HepG2 (cell line): ENCODE measurements around the gene CYP17A1. TPM values are rescaled to one million over a fixed set of nuclear protein-coding genes. Genes with fewer than 3 reads are reported as not detected.

Experiments
- ATAC-seq: fragments of 200-7000 bp; cut with Tn5 transposase; 3 replicates; pipeline ENCODE4 v1.9.1; 2020; ENCODE audit warnings: mild to moderate bottlenecking, moderate library complexity
- BruUV-seq: library from RNA; stranded (reverse); fragments of 400-500 nt; replicated peaks from 2 replicates; lab custom pipeline; 2021; lab: Mats Ljungman, UMichigan
- CTCF ChIA-PET: fragments of 300-600 bp; formaldehyde crosslinking; extraction: SDS; loops from one replicate; lab custom pipeline; 2021; ENCODE audit warnings: low total read pairs, inconsistent platforms, low intra/inter-chr PET ratio; lab: Yijun Ruan, JAX
- POLR2A ChIA-PET: fragments of 350-600 bp; sonication (Branson Sonifier 250); formaldehyde crosslinking; loops from one replicate; lab custom pipeline; 2020; ENCODE audit warnings: antibody characterized with exemption, inconsistent platforms; lab: Yijun Ruan, JAX
- DNase-seq: peaks from one replicate; pipeline ENCODE4 v3.0.0-alpha.2; 2015; ENCODE audit warnings: low spot score
- FAIRE-seq: peaks from 3 replicates; lab custom pipeline; 2011; peaks lifted over from hg19 to GRCh38; lab: Jason Lieb, UNC
- H2AFZ ChIP-seq: one replicate; pipeline ENCODE4 v1.6.1; 2011; ENCODE audit warnings: low read length, inconsistent platforms
- H3K27ac ChIP-seq: fragments of 300-600 bp; 3 replicates; pipeline ENCODE4 v1.8.0; 2011; ENCODE audit warnings: mixed run types, mild to moderate bottlenecking, mixed read lengths, low read length, inconsistent platforms; ENCODE audit not compliant: insufficient read depth; ENCODE audit errors: extremely low read length
- H3K27me3 ChIP-seq, 2 experiments: fragments of 200-600 bp in 1 of 2; 2 replicates in 1 of 2; 3 replicates in 1 of 2; pipeline versions ENCODE4 v1.6.0 to v1.8.0; 2011; ENCODE audit warnings: low read length in 2 of 2, mild to moderate bottlenecking in 2 of 2, moderate library complexity in 2 of 2, inconsistent platforms in 1 of 2; ENCODE audit not compliant: insufficient read depth in 2 of 2, control insufficient read depth in 1 of 2
- H3K36me3 ChIP-seq, 2 experiments: fragments of 200-600 bp in 1 of 2; replicated peaks in 1 of 2; 2 replicates in 1 of 2; 3 replicates in 1 of 2; pipeline versions ENCODE4 v1.5.1 to v1.8.0; 2011; ENCODE audit warnings: low read length in 2 of 2, inconsistent platforms in 1 of 2; ENCODE audit not compliant: insufficient read depth in 2 of 2, control insufficient read depth in 1 of 2
- H3K4me1 ChIP-seq: 2 replicates; pipeline ENCODE4 v1.5.1; 2012; ENCODE audit warnings: low read length, inconsistent platforms; ENCODE audit not compliant: insufficient read depth
- H3K4me2 ChIP-seq: 2 replicates; pipeline ENCODE4 v1.6.0; 2011; ENCODE audit warnings: low read depth, low read length, inconsistent platforms
- H3K4me3 ChIP-seq, 3 experiments: fragments of 200-600 bp in 1 of 3; sonication (generic), shearing (Covaris generic) in 1 of 3; replicated peaks in 1 of 3; 2 replicates each; pipeline ENCODE4 v1.5.1; 2011 to 2016; ENCODE audit warnings: low read length in 3 of 3, inconsistent platforms in 2 of 3, low read depth in 2 of 3, mild to moderate bottlenecking in 2 of 3, control low read depth in 1 of 3, mixed read lengths in 1 of 3; ENCODE audit not compliant: insufficient read depth in 1 of 3
- H3K79me2 ChIP-seq: one replicate; pipeline ENCODE4 v1.6.1; 2011; ENCODE audit warnings: low read length, inconsistent platforms; ENCODE audit not compliant: insufficient read depth
- H3K9ac ChIP-seq: 2 replicates; pipeline ENCODE4 v1.6.0; 2011; ENCODE audit warnings: mild to moderate bottlenecking, low read depth, low read length, inconsistent platforms; ENCODE audit not compliant: insufficient read depth
- H3K9me3 ChIP-seq: 2 replicates; pipeline ENCODE4 v1.5.1; 2012; ENCODE audit warnings: mild to moderate bottlenecking, low read length
- H4K20me1 ChIP-seq: 2 replicates; pipeline ENCODE4 v1.6.0; 2011; ENCODE audit warnings: inconsistent platforms, mild to moderate bottlenecking, low read length, moderate library complexity; ENCODE audit not compliant: insufficient read depth
- FOXA3 ChIP-seq: IDR thresholded peaks from 2 replicates; pipeline ENCODE4 v1.6.1; 2016; ENCODE audit warnings: missing genetic modification reagents, missing compliant biosample characterization
- HCFC1 ChIP-seq: fragments of 150-350 bp; IDR thresholded peaks from 2 replicates; pipeline ENCODE4 v1.6.1; 2014; ENCODE audit warnings: low read depth, low read length
- KDM2A ChIP-seq: sonication (generic); formaldehyde crosslinking; IDR thresholded peaks from 2 replicates; pipeline ENCODE4 v1.4.0; 2020; ENCODE audit warnings: low read depth, missing genetic modification reagents, borderline replicate concordance
- NR1H2 ChIP-seq: sonication (generic); formaldehyde crosslinking; IDR thresholded peaks from 2 replicates; pipeline ENCODE4 v1.8.1; 2022; ENCODE audit warnings: low read depth, missing genetic modification reagents, borderline replicate concordance
- SNRNP70 ChIP-seq: fragments of 200-400 bp; formaldehyde crosslinking; IDR thresholded peaks from 2 replicates; pipeline ENCODE4 v1.6.1; 2017; ENCODE audit warnings: mild to moderate bottlenecking, low read depth, low read length, moderate library complexity
- ZBTB1 ChIP-seq: sonication (generic); formaldehyde crosslinking; IDR thresholded peaks from 2 replicates; pipeline ENCODE4 v1.4.0; 2020; ENCODE audit warnings: missing genetic modification reagents, borderline replicate concordance
- ZMAT5 ChIP-seq: sonication (generic); formaldehyde crosslinking; IDR thresholded peaks from 2 replicates; pipeline ENCODE4 v1.5.0; 2020; ENCODE audit warnings: mild to moderate bottlenecking, low read depth, missing genetic modification reagents, borderline replicate concordance
- WGBS: methylation state at CpG from one replicate; pipeline ENCODE4 v1.1.6; 2017; ENCODE audit warnings: low lambda C conversion rate; 5-methylcytosine and 5-hydroxymethylcytosine counted together
- in situ Hi-C: cut with HindIII; loops from 2 replicates; pipeline ENCODE4 v1.10.0; 2017; ENCODE audit warnings: low pct_unique_long_range_greater_than_20kb; ENCODE audit not compliant: extremely low pct_ligation_motif_present
- intact Hi-C: fragments of 100-400 bp; cut with micrococcal nuclease; formaldehyde crosslinking; loops from one replicate; pipeline ENCODE4 v1.10.0; 2022; ENCODE audit not compliant: unreplicated experiment
- polyA plus RNA-seq, 8 experiments: library from polyadenylated mRNA; depleted of rRNA in 3 of 8; stranded (reverse) in 7 of 8; unstranded in 1 of 8; fragments of >200 nt; fragmentation: Illumina TruSeq in 4 of 8; extraction: Trizol in 4 of 8; gene quantifications; 2 replicates each; pipeline versions ENCODE4 v1.2.1 to v1.2.3, GENCODE V29; 2011 to 2016; ENCODE audit warnings: low read depth in 4 of 8, missing spikeins in 1 of 8, mixed read lengths in 1 of 8; ENCODE audit not compliant: insufficient read depth in 1 of 8
- total RNA-seq, 5 experiments: library from RNA; depleted of rRNA; stranded (reverse); fragments of >200 nt; fragmentation: Illumina TruSeq; extraction: Trizol; gene quantifications; 2 replicates each; pipeline ENCODE4 v1.2.3, GENCODE V29; 2016; ENCODE audit warnings: low read depth in 1 of 5

The CYP17A1 gene
- total and polyA plus RNA-seq, 2 of the 13 experiments (the other 11 are each of a cell fraction or from before 2014, with no cell fraction given), result 0.13 to 1.1 TPM

- no peak for TF ChIP-seq ZBTB1 (CRISPR knock-in tag)
- TF ChIP-seq HCFC1, result no peak
These were observed 24.9 kb downstream of the CYP17A1 start (continued) for GRCh38 chr10:102812231-102812876.

GRCh38 chr10:102811346-102811745 lies 25.9 kb downstream of the CYP17A1 start:
- FAIRE-seq, result no peak
- no peak for ATAC-seq
- no peaks in the 10 kb centered on the region for H4K20me1 ChIP-seq
- no peak overlapping the region for H3K4me2 ChIP-seq
- in situ Hi-C loops (loop anchor here (10.0 kb wide), 1 partner anchor 67 kb away; the partner anchor contains the start of gene WBP1L), intact Hi-C loops (no loop called here)
- H3K36me3 ChIP-seq, result peaks cover 4 to 12% of the 10 kb centered on the region in 2 experiments; a peak in 3 of 5 replicates
- BruUV-seq, result no TSS peak
- H3K27me3 ChIP-seq, result no peaks in the 10 kb centered on the region
- 99% methylated on average over 3 of the region's 3 CpGs for WGBS
- no peaks in the 10 kb centered on the region for H3K79me2 ChIP-seq
- no peak overlapping the region for H3K4me3 ChIP-seq
- peaks cover 38% of the 10 kb centered on the region for H3K4me1 ChIP-seq
- TF ChIP-seq NR1H2 (CRISPR knock-in tag), result no peak
- no peak for TF ChIP-seq SNRNP70
- no peak for TF ChIP-seq FOXA3
- TF ChIP-seq ZMAT5 (CRISPR knock-in tag), result no peak
- TF ChIP-seq KDM2A, result no peak
- no peak overlapping the region for H3K9ac ChIP-seq
- POLR2A ChIA-PET, result no interaction called here
- DNase-seq, result no peak
- CTCF ChIA-PET, result no interaction called here
- H2AFZ ChIP-seq, result no peak overlapping the region
- no peak overlapping the region for H3K27ac ChIP-seq
- H3K9me3 ChIP-seq, result no peaks in the 10 kb centered on the region
